HepG2 (cell line): ENCODE measurements around the gene PFN4. TPM values are rescaled to one million over a fixed set of nuclear protein-coding genes. Genes with fewer than 3 reads are reported as not detected.

Experiments
- CCAR2 ChIP-seq: fragments of 200-400 bp; formaldehyde crosslinking; optimal IDR thresholded peaks from 2 replicates; pipeline ENCODE3; 2018; ENCODE audit warnings: low read depth, mild to moderate bottlenecking, low read length, moderate library complexity
- FIP1L1 ChIP-seq: fragments of 200-400 bp; formaldehyde crosslinking; IDR thresholded peaks from 2 replicates; pipeline ENCODE4 v1.6.1; 2018; ENCODE audit warnings: low read depth, mild to moderate bottlenecking, low read length, moderate library complexity, borderline replicate concordance; ENCODE audit not compliant: insufficient read depth
- IRF2 ChIP-seq: IDR thresholded peaks from 2 replicates; pipeline ENCODE4 v1.6.1; 2018; ENCODE audit warnings: missing genetic modification reagents, missing compliant biosample characterization
- ISX ChIP-seq: sonication (generic); formaldehyde crosslinking; conservative IDR thresholded peaks from 2 replicates; pipeline ENCODE4 v1.5.0; 2020; ENCODE audit warnings: missing genetic modification reagents
- MAF1 ChIP-seq: sonication (generic); formaldehyde crosslinking; IDR thresholded peaks from 2 replicates; pipeline ENCODE4 v1.5.0; 2020; ENCODE audit warnings: missing genetic modification reagents, borderline replicate concordance
- MIER2 ChIP-seq: IDR thresholded peaks from 2 replicates; pipeline ENCODE4 v1.6.1; 2016; ENCODE audit warnings: missing biosample characterization, missing genetic modification reagents
- PTBP1 ChIP-seq: fragments of 200-400 bp; formaldehyde crosslinking; IDR thresholded peaks from 2 replicates; pipeline ENCODE4 v1.6.1; 2018; ENCODE audit warnings: low read length, low read depth; ENCODE audit not compliant: poor library complexity, severe bottlenecking
- RNF2 ChIP-seq: fragments of 450-650 bp; conservative IDR thresholded peaks from 2 replicates; pipeline ENCODE4 v1.6.1; 2016; ENCODE audit warnings: low read depth
- ZMAT3 ChIP-seq: sonication (generic); formaldehyde crosslinking; conservative IDR thresholded peaks from 2 replicates; pipeline ENCODE4 v1.7.0; 2021; ENCODE audit warnings: missing genetic modification reagents
- polyA plus RNA-seq, 8 experiments: library from polyadenylated mRNA; depleted of rRNA in 3 of 8; stranded (reverse) in 7 of 8; unstranded in 1 of 8; fragments of >200 nt; fragmentation: Illumina TruSeq in 4 of 8; extraction: Trizol in 4 of 8; gene quantifications; 2 replicates each; pipeline versions ENCODE4 v1.2.1 to v1.2.3, GENCODE V29; 2011 to 2016; ENCODE audit warnings: low read depth in 4 of 8, missing spikeins in 1 of 8, mixed read lengths in 1 of 8; ENCODE audit not compliant: insufficient read depth in 1 of 8
- total RNA-seq, 5 experiments: library from RNA; depleted of rRNA; stranded (reverse); fragments of >200 nt; fragmentation: Illumina TruSeq; extraction: Trizol; gene quantifications; 2 replicates each; pipeline ENCODE4 v1.2.3, GENCODE V29; 2016; ENCODE audit warnings: low read depth in 1 of 5
- TF ChIP-seq, protein P1 (sequence below): sonication (generic); formaldehyde crosslinking; IDR thresholded peaks from 2 replicates; pipeline ENCODE4 v1.5.0; 2020; ENCODE audit warnings: missing genetic modification reagents
- TF ChIP-seq, protein P2 (sequence below): IDR thresholded peaks from 2 replicates; pipeline ENCODE4 v1.6.1; 2012; ENCODE audit warnings: low read length, improper control_type of control experiment
- TF ChIP-seq, protein P3 (sequence below): IDR thresholded peaks from 2 replicates; pipeline ENCODE4 v1.6.1; 2016; ENCODE audit warnings: missing compliant biosample characterization, missing genetic modification reagents, borderline replicate concordance
- TF ChIP-seq, protein P4 (sequence below): sonication (generic); formaldehyde crosslinking; IDR thresholded peaks from 2 replicates; pipeline ENCODE4 v1.8.0; 2022; ENCODE audit warnings: low read depth, missing genetic modification reagents
- TF ChIP-seq, protein P5 (sequence below): sonication (generic); formaldehyde crosslinking; IDR thresholded peaks from 2 replicates; pipeline ENCODE4 v1.8.0; 2022; ENCODE audit warnings: mild to moderate bottlenecking, missing genetic modification reagents
- TF ChIP-seq, protein P6 (sequence below): sonication (generic); formaldehyde crosslinking; IDR thresholded peaks from 2 replicates; pipeline ENCODE4; 2020; ENCODE audit warnings: missing genetic modification reagents, mild to moderate bottlenecking, borderline replicate concordance

Gene PFN4
- total and polyA plus RNA-seq, 2 of the 13 experiments (the other 11 are each of a cell fraction or from before 2014, with no cell fraction given), result 0.12 to 0.20 TPM

DNA sequence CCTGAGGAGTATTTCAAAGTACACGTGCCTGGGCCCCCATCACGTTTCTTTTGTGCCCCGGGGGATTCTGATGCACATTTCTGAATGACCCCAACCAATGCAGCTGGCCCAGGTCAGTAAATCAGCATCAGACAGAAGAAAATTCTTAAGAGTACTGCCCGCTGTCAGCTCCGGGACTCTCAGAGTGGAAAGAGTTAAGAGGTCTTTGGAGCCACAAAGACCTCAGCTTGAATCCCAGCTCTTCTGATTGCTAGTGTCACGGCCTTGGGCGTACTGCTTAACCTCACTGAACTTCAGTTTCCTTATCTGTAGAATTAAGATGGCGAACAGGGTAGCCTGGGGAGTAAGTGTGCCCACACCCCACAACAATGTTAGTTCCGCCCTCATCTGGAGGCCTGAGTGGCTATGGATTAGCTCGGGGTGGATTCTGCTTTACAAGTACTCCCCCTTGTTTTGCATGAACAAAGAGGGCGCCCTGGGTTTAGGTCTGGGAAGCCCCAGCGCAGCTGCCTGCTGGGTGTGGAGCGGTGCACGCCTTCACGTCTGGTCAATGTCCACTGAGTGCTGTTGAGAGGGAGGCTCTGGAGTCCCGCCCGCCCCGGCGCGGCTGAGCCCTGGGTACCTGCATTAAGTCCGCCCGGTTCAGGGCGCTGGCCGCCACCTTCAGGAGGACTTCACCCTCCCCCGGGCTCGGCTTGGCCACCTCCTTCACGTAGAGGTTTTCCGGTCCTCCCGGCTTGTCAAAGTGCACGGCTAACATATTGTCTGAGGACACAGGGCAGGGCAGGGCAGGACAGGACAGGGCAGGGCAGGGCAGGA is 39.4 kb downstream of the PFN4 start (continued):
- TF ChIP-seq, protein P1, sequence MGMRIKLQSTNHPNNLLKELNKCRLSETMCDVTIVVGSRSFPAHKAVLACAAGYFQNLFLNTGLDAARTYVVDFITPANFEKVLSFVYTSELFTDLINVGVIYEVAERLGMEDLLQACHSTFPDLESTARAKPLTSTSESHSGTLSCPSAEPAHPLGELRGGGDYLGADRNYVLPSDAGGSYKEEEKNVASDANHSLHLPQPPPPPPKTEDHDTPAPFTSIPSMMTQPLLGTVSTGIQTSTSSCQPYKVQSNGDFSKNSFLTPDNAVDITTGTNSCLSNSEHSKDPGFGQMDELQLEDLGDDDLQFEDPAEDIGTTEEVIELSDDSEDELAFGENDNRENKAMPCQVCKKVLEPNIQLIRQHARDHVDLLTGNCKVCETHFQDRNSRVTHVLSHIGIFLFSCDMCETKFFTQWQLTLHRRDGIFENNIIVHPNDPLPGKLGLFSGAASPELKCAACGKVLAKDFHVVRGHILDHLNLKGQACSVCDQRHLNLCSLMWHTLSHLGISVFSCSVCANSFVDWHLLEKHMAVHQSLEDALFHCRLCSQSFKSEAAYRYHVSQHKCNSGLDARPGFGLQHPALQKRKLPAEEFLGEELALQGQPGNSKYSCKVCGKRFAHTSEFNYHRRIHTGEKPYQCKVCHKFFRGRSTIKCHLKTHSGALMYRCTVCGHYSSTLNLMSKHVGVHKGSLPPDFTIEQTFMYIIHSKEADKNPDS (CRISPR knock-in tag), result no peak
- TF ChIP-seq MAF1 (CRISPR knock-in tag), result no peak
- TF ChIP-seq, protein P2, sequence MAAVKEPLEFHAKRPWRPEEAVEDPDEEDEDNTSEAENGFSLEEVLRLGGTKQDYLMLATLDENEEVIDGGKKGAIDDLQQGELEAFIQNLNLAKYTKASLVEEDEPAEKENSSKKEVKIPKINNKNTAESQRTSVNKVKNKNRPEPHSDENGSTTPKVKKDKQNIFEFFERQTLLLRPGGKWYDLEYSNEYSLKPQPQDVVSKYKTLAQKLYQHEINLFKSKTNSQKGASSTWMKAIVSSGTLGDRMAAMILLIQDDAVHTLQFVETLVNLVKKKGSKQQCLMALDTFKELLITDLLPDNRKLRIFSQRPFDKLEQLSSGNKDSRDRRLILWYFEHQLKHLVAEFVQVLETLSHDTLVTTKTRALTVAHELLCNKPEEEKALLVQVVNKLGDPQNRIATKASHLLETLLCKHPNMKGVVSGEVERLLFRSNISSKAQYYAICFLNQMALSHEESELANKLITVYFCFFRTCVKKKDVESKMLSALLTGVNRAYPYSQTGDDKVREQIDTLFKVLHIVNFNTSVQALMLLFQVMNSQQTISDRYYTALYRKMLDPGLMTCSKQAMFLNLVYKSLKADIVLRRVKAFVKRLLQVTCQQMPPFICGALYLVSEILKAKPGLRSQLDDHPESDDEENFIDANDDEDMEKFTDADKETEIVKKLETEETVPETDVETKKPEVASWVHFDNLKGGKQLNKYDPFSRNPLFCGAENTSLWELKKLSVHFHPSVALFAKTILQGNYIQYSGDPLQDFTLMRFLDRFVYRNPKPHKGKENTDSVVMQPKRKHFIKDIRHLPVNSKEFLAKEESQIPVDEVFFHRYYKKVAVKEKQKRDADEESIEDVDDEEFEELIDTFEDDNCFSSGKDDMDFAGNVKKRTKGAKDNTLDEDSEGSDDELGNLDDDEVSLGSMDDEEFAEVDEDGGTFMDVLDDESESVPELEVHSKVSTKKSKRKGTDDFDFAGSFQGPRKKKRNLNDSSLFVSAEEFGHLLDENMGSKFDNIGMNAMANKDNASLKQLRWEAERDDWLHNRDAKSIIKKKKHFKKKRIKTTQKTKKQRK, result no peak
- TF ChIP-seq ISX, result 0 out of 2 replicates have a peak, but pooled peaks have one; percentile 15
- peak; percentile 28; the same call in 1 of the 2 replicates for TF ChIP-seq RNF2
- TF ChIP-seq, protein P3, sequence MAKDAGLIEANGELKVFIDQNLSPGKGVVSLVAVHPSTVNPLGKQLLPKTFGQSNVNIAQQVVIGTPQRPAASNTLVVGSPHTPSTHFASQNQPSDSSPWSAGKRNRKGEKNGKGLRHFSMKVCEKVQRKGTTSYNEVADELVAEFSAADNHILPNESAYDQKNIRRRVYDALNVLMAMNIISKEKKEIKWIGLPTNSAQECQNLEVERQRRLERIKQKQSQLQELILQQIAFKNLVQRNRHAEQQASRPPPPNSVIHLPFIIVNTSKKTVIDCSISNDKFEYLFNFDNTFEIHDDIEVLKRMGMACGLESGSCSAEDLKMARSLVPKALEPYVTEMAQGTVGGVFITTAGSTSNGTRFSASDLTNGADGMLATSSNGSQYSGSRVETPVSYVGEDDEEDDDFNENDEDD (CRISPR knock-in tag), result peak; percentile 60; the same call in 1 of the 2 replicates
- TF ChIP-seq, protein P4, sequence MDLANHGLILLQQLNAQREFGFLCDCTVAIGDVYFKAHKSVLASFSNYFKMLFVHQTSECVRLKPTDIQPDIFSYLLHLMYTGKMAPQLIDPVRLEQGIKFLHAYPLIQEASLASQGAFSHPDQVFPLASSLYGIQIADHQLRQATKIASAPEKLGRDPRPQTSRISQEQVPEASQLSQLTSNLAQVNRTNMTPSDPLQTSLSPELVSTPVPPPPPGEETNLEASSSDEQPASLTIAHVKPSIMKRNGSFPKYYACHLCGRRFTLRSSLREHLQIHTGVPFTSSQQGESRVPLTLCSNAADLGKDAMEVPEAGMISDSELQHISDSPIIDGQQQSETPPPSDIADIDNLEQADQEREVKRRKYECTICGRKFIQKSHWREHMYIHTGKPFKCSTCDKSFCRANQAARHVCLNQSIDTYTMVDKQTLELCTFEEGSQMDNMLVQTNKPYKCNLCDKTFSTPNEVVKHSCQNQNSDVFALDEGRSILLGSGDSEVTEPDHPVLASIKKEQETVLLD, result no peak; the same call in 1 of the 2 replicates
- no peak for TF ChIP-seq CCAR2
- TF ChIP-seq ZMAT3 (CRISPR knock-in tag), result no peak; the same call in 1 of the 2 replicates
- TF ChIP-seq PTBP1, result no peak
- TF ChIP-seq, protein P5, sequence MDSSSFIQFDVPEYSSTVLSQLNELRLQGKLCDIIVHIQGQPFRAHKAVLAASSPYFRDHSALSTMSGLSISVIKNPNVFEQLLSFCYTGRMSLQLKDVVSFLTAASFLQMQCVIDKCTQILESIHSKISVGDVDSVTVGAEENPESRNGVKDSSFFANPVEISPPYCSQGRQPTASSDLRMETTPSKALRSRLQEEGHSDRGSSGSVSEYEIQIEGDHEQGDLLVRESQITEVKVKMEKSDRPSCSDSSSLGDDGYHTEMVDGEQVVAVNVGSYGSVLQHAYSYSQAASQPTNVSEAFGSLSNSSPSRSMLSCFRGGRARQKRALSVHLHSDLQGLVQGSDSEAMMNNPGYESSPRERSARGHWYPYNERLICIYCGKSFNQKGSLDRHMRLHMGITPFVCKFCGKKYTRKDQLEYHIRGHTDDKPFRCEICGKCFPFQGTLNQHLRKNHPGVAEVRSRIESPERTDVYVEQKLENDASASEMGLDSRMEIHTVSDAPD (CRISPR knock-in tag), result no peak
- TF ChIP-seq MIER2 (CRISPR knock-in tag), result no peak
- TF ChIP-seq IRF2 (CRISPR knock-in tag), result peak; percentile 69; the same call in 1 of the 2 replicates
- TF ChIP-seq, protein P6, sequence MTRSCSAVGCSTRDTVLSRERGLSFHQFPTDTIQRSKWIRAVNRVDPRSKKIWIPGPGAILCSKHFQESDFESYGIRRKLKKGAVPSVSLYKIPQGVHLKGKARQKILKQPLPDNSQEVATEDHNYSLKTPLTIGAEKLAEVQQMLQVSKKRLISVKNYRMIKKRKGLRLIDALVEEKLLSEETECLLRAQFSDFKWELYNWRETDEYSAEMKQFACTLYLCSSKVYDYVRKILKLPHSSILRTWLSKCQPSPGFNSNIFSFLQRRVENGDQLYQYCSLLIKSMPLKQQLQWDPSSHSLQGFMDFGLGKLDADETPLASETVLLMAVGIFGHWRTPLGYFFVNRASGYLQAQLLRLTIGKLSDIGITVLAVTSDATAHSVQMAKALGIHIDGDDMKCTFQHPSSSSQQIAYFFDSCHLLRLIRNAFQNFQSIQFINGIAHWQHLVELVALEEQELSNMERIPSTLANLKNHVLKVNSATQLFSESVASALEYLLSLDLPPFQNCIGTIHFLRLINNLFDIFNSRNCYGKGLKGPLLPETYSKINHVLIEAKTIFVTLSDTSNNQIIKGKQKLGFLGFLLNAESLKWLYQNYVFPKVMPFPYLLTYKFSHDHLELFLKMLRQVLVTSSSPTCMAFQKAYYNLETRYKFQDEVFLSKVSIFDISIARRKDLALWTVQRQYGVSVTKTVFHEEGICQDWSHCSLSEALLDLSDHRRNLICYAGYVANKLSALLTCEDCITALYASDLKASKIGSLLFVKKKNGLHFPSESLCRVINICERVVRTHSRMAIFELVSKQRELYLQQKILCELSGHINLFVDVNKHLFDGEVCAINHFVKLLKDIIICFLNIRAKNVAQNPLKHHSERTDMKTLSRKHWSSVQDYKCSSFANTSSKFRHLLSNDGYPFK (CRISPR knock-in tag), result peak; percentile 85
- TF ChIP-seq FIP1L1, result no peak
